Keratinocyte (primary cell): ENCODE data around the gene HSDL2. TPM values are rescaled to one million over a fixed set of nuclear protein-coding genes. Genes with fewer than 3 reads are reported as not detected.

ENCODE experiments used
- DNase-seq: peaks from one replicate; pipeline ENCODE4 v3.0.0-alpha.2; 2011; ENCODE audit warnings: low read depth, missing footprints, low spot score
- FAIRE-seq: peaks from 2 replicates; lab custom pipeline; 2011; peaks lifted over from hg19 to GRCh38; lab: Jason Lieb, UNC
- H2AFZ ChIP-seq: 2 replicates; pipeline ENCODE4 v1.6.0; 2012; ENCODE audit warnings: low read length, control low read depth, inconsistent platforms; ENCODE audit not compliant: control insufficient read depth
- H3K27ac ChIP-seq: 2 replicates; pipeline ENCODE4 v1.5.1; 2011; ENCODE audit warnings: low read length; ENCODE audit not compliant: control insufficient read depth, insufficient read depth
- H3K27me3 ChIP-seq: 3 replicates; pipeline ENCODE4 v1.6.0; 2011; ENCODE audit warnings: low read length; ENCODE audit not compliant: control insufficient read depth, insufficient read depth; ENCODE audit errors: extremely low read depth
- H3K36me3 ChIP-seq, 2 experiments: 2 replicates in 1 of 2; 3 replicates in 1 of 2; pipeline ENCODE4 v1.5.1; 2011; ENCODE audit warnings: low read length in 2 of 2, mild to moderate bottlenecking in 1 of 2; ENCODE audit not compliant: control insufficient read depth in 2 of 2, insufficient read depth in 2 of 2; ENCODE audit errors: extremely low read depth in 1 of 2
- H3K4me1 ChIP-seq: 3 replicates; pipeline ENCODE4 v1.5.1; 2011; ENCODE audit warnings: low read length; ENCODE audit not compliant: control insufficient read depth, insufficient read depth; ENCODE audit errors: extremely low read depth
- H3K4me2 ChIP-seq: 3 replicates; pipeline ENCODE4 v1.6.0; 2011; ENCODE audit warnings: low read depth, low read length; ENCODE audit not compliant: control insufficient read depth, insufficient read depth; ENCODE audit errors: extremely low read depth
- H3K4me3 ChIP-seq, 3 experiments: fragments of 200-600 bp in 1 of 3; sonication (generic) in 1 of 3; 2 replicates in 2 of 3; 3 replicates in 1 of 3; pipeline ENCODE4 v1.5.1; 2011 to 2016; ENCODE audit warnings: low read length in 3 of 3, mild to moderate bottlenecking in 3 of 3, control low read depth in 2 of 3, inconsistent platforms in 1 of 3, low read depth in 1 of 3, mixed read lengths in 1 of 3, mixed run types in 1 of 3, moderate library complexity in 1 of 3; ENCODE audit not compliant: control insufficient read depth in 2 of 3, insufficient read depth in 2 of 3; ENCODE audit errors: extremely low read depth in 1 of 3
- H3K79me2 ChIP-seq: 2 replicates; pipeline ENCODE4 v1.6.0; 2012; ENCODE audit warnings: low read length; ENCODE audit not compliant: control insufficient read depth, insufficient read depth
- H3K9ac ChIP-seq: 3 replicates; pipeline ENCODE4 v1.6.0; 2011; ENCODE audit warnings: low read length; ENCODE audit not compliant: control insufficient read depth, insufficient read depth; ENCODE audit errors: extremely low read depth
- H3K9me1 ChIP-seq: 3 replicates; pipeline ENCODE4 v1.6.0; 2011; ENCODE audit warnings: low read length; ENCODE audit not compliant: control insufficient read depth, insufficient read depth; ENCODE audit errors: extremely low read depth
- H3K9me3 ChIP-seq: 2 replicates; pipeline ENCODE4 v1.5.1; 2012; ENCODE audit warnings: low read depth, low read length; ENCODE audit not compliant: control insufficient read depth
- H4K20me1 ChIP-seq: 3 replicates; pipeline ENCODE4 v1.6.0; 2011; ENCODE audit warnings: low read length; ENCODE audit not compliant: control insufficient read depth, insufficient read depth; ENCODE audit errors: extremely low read depth
- EZH2 ChIP-seq: IDR thresholded peaks from one replicate; pipeline ENCODE4 v1.6.1; 2012; ENCODE audit warnings: inconsistent platforms, mild to moderate bottlenecking, low read length, moderate library complexity
- dilution Hi-C: fragments of 300-500 bp; cut with MboI; formaldehyde crosslinking; loops from one replicate; pipeline ENCODE4 v1.7.0; 2020; ENCODE audit warnings: low sequenced_read_pairs; ENCODE audit not compliant: extremely low pct_ligation_motif_present
- polyA plus RNA-seq, 5 experiments: library from polyadenylated mRNA; depleted of rRNA in 3 of 5; stranded (reverse) in 3 of 5; stranded (forward) in 1 of 5; unstranded in 1 of 5; fragments of >200 nt; gene quantifications; 1 replicate in 1 of 5; 2 replicates in 3 of 5; 3 replicates in 1 of 5; pipeline versions ENCODE4 v1.2.1 to v1.2.3, GENCODE V29; 2011 to 2012; ENCODE audit warnings: missing spikeins in 2 of 5, low read depth in 1 of 5, low replicate concordance in 1 of 5
- TF ChIP-seq, protein P1 (sequence below), 3 experiments: IDR thresholded peaks in 1 of 3; conservative IDR thresholded peaks in 1 of 3; optimal IDR thresholded peaks in 1 of 3; 2 replicates in 2 of 3; 3 replicates in 1 of 3; pipeline versions ENCODE3 to v1.5.1; 2011; ENCODE audit warnings: low read length in 3 of 3, mild to moderate bottlenecking in 3 of 3, moderate library complexity in 2 of 3, control low read depth in 1 of 3, inconsistent platforms in 1 of 3; ENCODE audit not compliant: insufficient read depth in 2 of 3; ENCODE audit errors: extremely low read depth in 1 of 3

Gene HSDL2
- polyA plus RNA-seq, 1 donor (not counting 4 experiments of a cell fraction or from before 2014, with no cell fraction given): 27.6 TPM

GRCh38 chr9:112485574-112485973 lies 105.7 kb downstream of the HSDL2 start:
- Histone ChIP-seq H3K4me1 (peaks cover 9% of the 10 kb centered on the region), H3K27me3 (no peaks in the 10 kb centered on the region), H3K36me3 (no peaks in the 10 kb centered on the region), H3K9me1 (no peaks in the 10 kb centered on the region), H3K79me2 (no peaks in the 10 kb centered on the region), H3K4me2 (peak overlapping the region; percentile 91), H3K9me3 (no peaks in the 10 kb centered on the region), H3K9ac (no peak overlapping the region), H3K27ac (no peak overlapping the region), H4K20me1 (no peaks in the 10 kb centered on the region), H3K4me3 (peak overlapping the region in 1 of 3 experiments; percentile 83), H2AFZ (no peak overlapping the region)
- TF ChIP-seq, protein P1, sequence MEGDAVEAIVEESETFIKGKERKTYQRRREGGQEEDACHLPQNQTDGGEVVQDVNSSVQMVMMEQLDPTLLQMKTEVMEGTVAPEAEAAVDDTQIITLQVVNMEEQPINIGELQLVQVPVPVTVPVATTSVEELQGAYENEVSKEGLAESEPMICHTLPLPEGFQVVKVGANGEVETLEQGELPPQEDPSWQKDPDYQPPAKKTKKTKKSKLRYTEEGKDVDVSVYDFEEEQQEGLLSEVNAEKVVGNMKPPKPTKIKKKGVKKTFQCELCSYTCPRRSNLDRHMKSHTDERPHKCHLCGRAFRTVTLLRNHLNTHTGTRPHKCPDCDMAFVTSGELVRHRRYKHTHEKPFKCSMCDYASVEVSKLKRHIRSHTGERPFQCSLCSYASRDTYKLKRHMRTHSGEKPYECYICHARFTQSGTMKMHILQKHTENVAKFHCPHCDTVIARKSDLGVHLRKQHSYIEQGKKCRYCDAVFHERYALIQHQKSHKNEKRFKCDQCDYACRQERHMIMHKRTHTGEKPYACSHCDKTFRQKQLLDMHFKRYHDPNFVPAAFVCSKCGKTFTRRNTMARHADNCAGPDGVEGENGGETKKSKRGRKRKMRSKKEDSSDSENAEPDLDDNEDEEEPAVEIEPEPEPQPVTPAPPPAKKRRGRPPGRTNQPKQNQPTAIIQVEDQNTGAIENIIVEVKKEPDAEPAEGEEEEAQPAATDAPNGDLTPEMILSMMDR (optimal IDR thresholded peaks at IDR 0.05 in 1 of 3, IDR thresholded peaks at IDR 0.05 in 1 of 3, conservative IDR thresholded peaks at IDR 0.05 in 1 of 3; ENCODE audit: extremely low read depth in 1 of 3, insufficient read depth in 2 of 3, low read length in 3 of 3): no peak
- no peak for TF ChIP-seq EZH2
- FAIRE-seq: no peak
- dilution Hi-C loops: no loop called here
- no peak for DNase-seq

GRCh38 chr9:112486221-112487007 lies 106.5 kb downstream of the HSDL2 start, which contains the start of gene KIAA1958:
Gene KIAA1958, plus strand, starts transcription at chr9:112486827. Its CDS starts 87,254 bp downstream, at chr9:112574081.
- no peaks in the 10 kb centered on the region for H3K36me3 ChIP-seq
- peak within 1 kb of the TSS; percentile 36 for H3K27ac ChIP-seq
- dilution Hi-C loops: no loop called here
- no peaks in the 10 kb centered on the region for H4K20me1 ChIP-seq
- DNase-seq (peak; percentile 23), FAIRE-seq (no peak)
- TF ChIP-seq EZH2: no peak
- TF ChIP-seq, protein P1 (optimal IDR thresholded peaks at IDR 0.05 in 1 of 3, IDR thresholded peaks at IDR 0.05 in 1 of 3, conservative IDR thresholded peaks at IDR 0.05 in 1 of 3; ENCODE audit: extremely low read depth in 1 of 3, insufficient read depth in 2 of 3, low read length in 3 of 3): peak in 1 of 3 experiments; percentile 24
- H2AFZ ChIP-seq: peak within 1 kb of the TSS; percentile 92
- H3K4me2 ChIP-seq: peak within 1 kb of the TSS; percentile 96
- no peaks in the 10 kb centered on the region for H3K27me3 ChIP-seq
- H3K4me1 ChIP-seq: peaks cover 9% of the 10 kb centered on the region
- no peaks in the 10 kb centered on the region for H3K79me2 ChIP-seq
- H3K9ac ChIP-seq: peak within 1 kb of the TSS; percentile 65
- H3K9me1 ChIP-seq: no peaks in the 10 kb centered on the region
- H3K9me3 ChIP-seq: no peaks in the 10 kb centered on the region
- H3K4me3 ChIP-seq: peak within 1 kb of the TSS; percentile 63 to 86 (median 80)
